H9 (cell line): ENCODE measurements around the gene IFNAR2. TPM values are rescaled to one million over a fixed set of nuclear protein-coding genes. Genes with fewer than 3 reads are reported as not detected.

Source experiments
- DNase-seq: peaks from one replicate; pipeline ENCODE4 v3.0.0-alpha.2; 2017
- H2AFZ ChIP-seq: one replicate; pipeline ENCODE4 v1.6.1; 2013; ENCODE audit warnings: mild to moderate bottlenecking, low read length, control low read depth, moderate library complexity
- H2AK5ac ChIP-seq: 2 replicates; pipeline ENCODE4 v1.6.1; 2013; ENCODE audit warnings: low read length, control low read depth, mixed read lengths; ENCODE audit not compliant: insufficient read length
- H2BK120ac ChIP-seq: one replicate; pipeline ENCODE4 v1.6.1; 2013; ENCODE audit warnings: low read depth, mild to moderate bottlenecking, low read length, control low read depth, inconsistent platforms; ENCODE audit not compliant: poor library complexity, severe bottlenecking
- H2BK12ac ChIP-seq: 2 replicates; pipeline ENCODE4 v1.6.1; 2013; ENCODE audit warnings: low read length, control low read depth, mixed read lengths, low read depth; ENCODE audit not compliant: insufficient read length
- H2BK15ac ChIP-seq: 2 replicates; pipeline ENCODE4 v1.6.1; 2013; ENCODE audit warnings: low read depth, low read length, control low read depth
- H2BK20ac ChIP-seq: one replicate; pipeline ENCODE4 v1.6.1; 2013; ENCODE audit warnings: low read depth, mild to moderate bottlenecking, low read length, control low read depth, inconsistent platforms; ENCODE audit not compliant: poor library complexity, severe bottlenecking
- H2BK5ac ChIP-seq: 2 replicates; pipeline ENCODE4 v1.6.1; 2013; ENCODE audit warnings: low read length, control low read depth, mixed read lengths; ENCODE audit not compliant: insufficient read length
- H3K14ac ChIP-seq: 2 replicates; pipeline ENCODE4 v1.6.1; 2013; ENCODE audit warnings: low read length, control low read depth; ENCODE audit not compliant: insufficient read depth
- H3K18ac ChIP-seq: 2 replicates; pipeline ENCODE4 v1.6.1; 2013; ENCODE audit warnings: low read depth, mild to moderate bottlenecking, mixed read lengths, low read length, control low read depth; ENCODE audit not compliant: insufficient read length
- H3K23ac ChIP-seq: 2 replicates; pipeline ENCODE4 v1.6.1; 2013; ENCODE audit warnings: low read length, control low read depth, mixed read lengths, low read depth; ENCODE audit not compliant: insufficient read length
- H3K23me2 ChIP-seq: 2 replicates; pipeline ENCODE4 v1.6.1; 2013; ENCODE audit warnings: low read depth, mild to moderate bottlenecking, mixed read lengths, low read length, control low read depth; ENCODE audit not compliant: insufficient read length, poor library complexity, severe bottlenecking
- H3K27ac ChIP-seq: 2 replicates; pipeline ENCODE4 v1.5.1; 2013; ENCODE audit warnings: low read length, control low read depth, mixed read lengths, low read depth; ENCODE audit not compliant: insufficient read length
- H3K27me3 ChIP-seq: 2 replicates; pipeline ENCODE4 v1.6.1; 2013; ENCODE audit warnings: low read length, control low read depth, inconsistent platforms; ENCODE audit not compliant: insufficient read depth
- H3K4ac ChIP-seq: 2 replicates; pipeline ENCODE4 v1.6.1; 2013; ENCODE audit warnings: low read depth, mild to moderate bottlenecking, control low read depth, inconsistent platforms, low read length, moderate library complexity
- H3K4me1 ChIP-seq: 2 replicates; pipeline ENCODE4 v1.6.1; 2013; ENCODE audit warnings: low read length, control low read depth, inconsistent platforms; ENCODE audit not compliant: insufficient read depth
- H3K4me2 ChIP-seq: 2 replicates; pipeline ENCODE4 v1.6.1; 2013; ENCODE audit warnings: low read length, control low read depth, mixed read lengths; ENCODE audit not compliant: insufficient read length, insufficient read depth
- H3K56ac ChIP-seq: 2 replicates; pipeline ENCODE4 v1.6.1; 2013; ENCODE audit warnings: low read depth, mild to moderate bottlenecking, mixed read lengths, low read length, control low read depth; ENCODE audit not compliant: insufficient read length
- H3K79me1 ChIP-seq: 2 replicates; pipeline ENCODE4 v1.6.1; 2013; ENCODE audit warnings: low read depth, mild to moderate bottlenecking, moderate library complexity, low read length, control low read depth, inconsistent platforms; ENCODE audit not compliant: insufficient read depth, poor library complexity, severe bottlenecking
- H3K79me2 ChIP-seq: 2 replicates; pipeline ENCODE4 v1.6.1; 2013; ENCODE audit warnings: low read length, control low read depth, inconsistent platforms; ENCODE audit not compliant: insufficient read depth
- H3K9ac ChIP-seq: 2 replicates; pipeline ENCODE4 v1.6.1; 2013; ENCODE audit warnings: low read length, control low read depth, mixed read lengths; ENCODE audit not compliant: insufficient read length; ENCODE audit errors: extremely low read depth
- H3K9me3 ChIP-seq: one replicate; pipeline ENCODE4 v1.6.1; 2013; ENCODE audit warnings: low read depth, low read length, inconsistent platforms; ENCODE audit not compliant: control insufficient read depth
- H3T11ph ChIP-seq: one replicate; pipeline ENCODE4 v1.6.1; 2013; ENCODE audit warnings: mild to moderate bottlenecking, low read length, control low read depth, inconsistent platforms
- H4K20me1 ChIP-seq: one replicate; pipeline ENCODE4 v1.6.1; 2013; ENCODE audit not compliant: control insufficient read depth, insufficient read length, insufficient read depth
- H4K5ac ChIP-seq: 2 replicates; pipeline ENCODE4 v1.6.1; 2013; ENCODE audit warnings: low read depth, mild to moderate bottlenecking, mixed read lengths, low read length, control low read depth; ENCODE audit not compliant: insufficient read length
- H4K8ac ChIP-seq: replicated peaks from 2 replicates; pipeline ENCODE4 v1.6.1; 2013; ENCODE audit warnings: low read length, control low read depth, mixed read lengths, low read depth; ENCODE audit not compliant: insufficient read length
- H4K91ac ChIP-seq: 2 replicates; pipeline ENCODE4 v1.6.1; 2013; ENCODE audit warnings: low read depth, mild to moderate bottlenecking, moderate library complexity, mixed read lengths, low read length, control low read depth; ENCODE audit not compliant: insufficient read length
- H3K27ac Mint-ChIP-seq, 3 experiments: 2 replicates in 2 of 3; 3 replicates in 1 of 3; pipeline ENCODE4 v1.8.0; 2020 to 2021; ENCODE audit warnings: mixed read lengths in 3 of 3, mild to moderate bottlenecking in 1 of 3, moderate library complexity in 1 of 3
- H3K27me3 Mint-ChIP-seq: 2 replicates; pipeline ENCODE4 v1.8.0; 2021; ENCODE audit warnings: low read depth, mild to moderate bottlenecking, moderate library complexity, mixed read lengths
- H3K36me3 Mint-ChIP-seq, 3 experiments: 2 replicates in 2 of 3; 3 replicates in 1 of 3; pipeline ENCODE4 v1.8.0; 2020 to 2021; ENCODE audit warnings: low read depth in 3 of 3, mixed read lengths in 3 of 3; ENCODE audit not compliant: insufficient read depth in 1 of 3
- H3K4me1 Mint-ChIP-seq, 2 experiments: 2 replicates each; pipeline ENCODE4 v1.8.0; 2020; ENCODE audit warnings: mixed read lengths in 2 of 2
- H3K4me3 Mint-ChIP-seq, 2 experiments: 2 replicates in 1 of 2; 3 replicates in 1 of 2; pipeline ENCODE4 v1.8.0; 2020 to 2021; ENCODE audit warnings: mild to moderate bottlenecking in 2 of 2, mixed read lengths in 2 of 2, moderate library complexity in 1 of 2
- H3K9me3 Mint-ChIP-seq, 2 experiments: 2 replicates in 1 of 2; 3 replicates in 1 of 2; pipeline ENCODE4 v1.8.0; 2020; ENCODE audit warnings: mild to moderate bottlenecking in 2 of 2, mixed read lengths in 2 of 2, moderate library complexity in 1 of 2
- WGBS: extraction: QIAGEN DNeasy Blood & Tissue Kit; methylation state at CpG from one replicate; pipeline ENCODE4 v1.1.7; 2013; ENCODE audit warnings: missing lambda C conversion rate, low lambda C conversion rate, mixed read lengths; ENCODE audit not compliant: insufficient read length; ENCODE audit errors: extremely low coverage; 5-methylcytosine and 5-hydroxymethylcytosine counted together
- total RNA-seq: library from RNA; stranded (reverse); gene quantifications from 2 replicates; pipeline ENCODE4 v1.2.1, GENCODE V29; 2021
- TF ChIP-seq, protein P1 (sequence below): fragments of 200-600 bp; sonication (generic); conservative IDR thresholded peaks from 3 replicates; pipeline ENCODE4 v1.8.0; 2021; ENCODE audit warnings: antibody characterized with exemption, mild to moderate bottlenecking

Gene IFNAR2
- total RNA-seq, 1 experiment from 2014 or later, result 14.4 TPM

DNA sequence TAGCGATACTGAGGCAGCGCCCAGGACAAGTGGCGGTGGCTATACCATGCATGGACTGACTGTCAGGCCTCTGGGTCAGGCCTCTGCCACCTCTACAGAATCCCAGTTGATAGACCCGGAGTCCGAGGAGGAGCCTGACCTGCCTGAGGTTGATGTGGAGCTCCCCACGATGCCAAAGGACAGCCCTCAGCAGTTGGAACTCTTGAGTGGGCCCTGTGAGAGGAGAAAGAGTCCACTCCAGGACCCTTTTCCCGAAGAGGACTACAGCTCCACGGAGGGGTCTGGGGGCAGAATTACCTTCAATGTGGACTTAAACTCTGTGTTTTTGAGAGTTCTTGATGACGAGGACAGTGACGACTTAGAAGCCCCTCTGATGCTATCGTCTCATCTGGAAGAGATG is 33.2 kb downstream of the IFNAR2 start:
- no CpG with 5 or more reads among the region's 11 CpGs for WGBS
- Histone ChIP-seq H2AK5ac (no peak overlapping the region), H2BK20ac (no peak overlapping the region), H3K27ac (no peak overlapping the region), H4K91ac (no peak overlapping the region), H4K8ac (no peak overlapping the region), H3K14ac (no peak overlapping the region), H3K4me1 (no peaks in the 10 kb centered on the region), H4K20me1 (no peaks in the 10 kb centered on the region), H3K56ac (no peak overlapping the region), H3K27me3 (no peaks in the 10 kb centered on the region), H2BK120ac (no peak overlapping the region), H4K5ac (no peak overlapping the region), H3K79me1 (no peaks in the 10 kb centered on the region), H3T11ph (no peak overlapping the region), H2AFZ (no peak overlapping the region), H3K9me3 (no peaks in the 10 kb centered on the region), H3K9ac (no peak overlapping the region), H3K4ac (no peak overlapping the region), H3K4me2 (no peak overlapping the region), H3K23ac (no peak overlapping the region), H2BK5ac (no peak overlapping the region), H2BK12ac (no peak overlapping the region), H3K79me2 (no peaks in the 10 kb centered on the region), H3K18ac (no peak overlapping the region), H2BK15ac (no peak overlapping the region), H3K23me2 (no peaks in the 10 kb centered on the region)
- peaks cover 0 to 2% of the 10 kb centered on the region in 2 experiments; a peak in 1 of 5 replicates for H3K9me3 Mint-ChIP-seq
- no peak overlapping the region for H3K27ac Mint-ChIP-seq
- TF ChIP-seq, protein P1, sequence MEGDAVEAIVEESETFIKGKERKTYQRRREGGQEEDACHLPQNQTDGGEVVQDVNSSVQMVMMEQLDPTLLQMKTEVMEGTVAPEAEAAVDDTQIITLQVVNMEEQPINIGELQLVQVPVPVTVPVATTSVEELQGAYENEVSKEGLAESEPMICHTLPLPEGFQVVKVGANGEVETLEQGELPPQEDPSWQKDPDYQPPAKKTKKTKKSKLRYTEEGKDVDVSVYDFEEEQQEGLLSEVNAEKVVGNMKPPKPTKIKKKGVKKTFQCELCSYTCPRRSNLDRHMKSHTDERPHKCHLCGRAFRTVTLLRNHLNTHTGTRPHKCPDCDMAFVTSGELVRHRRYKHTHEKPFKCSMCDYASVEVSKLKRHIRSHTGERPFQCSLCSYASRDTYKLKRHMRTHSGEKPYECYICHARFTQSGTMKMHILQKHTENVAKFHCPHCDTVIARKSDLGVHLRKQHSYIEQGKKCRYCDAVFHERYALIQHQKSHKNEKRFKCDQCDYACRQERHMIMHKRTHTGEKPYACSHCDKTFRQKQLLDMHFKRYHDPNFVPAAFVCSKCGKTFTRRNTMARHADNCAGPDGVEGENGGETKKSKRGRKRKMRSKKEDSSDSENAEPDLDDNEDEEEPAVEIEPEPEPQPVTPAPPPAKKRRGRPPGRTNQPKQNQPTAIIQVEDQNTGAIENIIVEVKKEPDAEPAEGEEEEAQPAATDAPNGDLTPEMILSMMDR, result no peak
- no peak for DNase-seq
- peaks cover 8 to 20% (median 12%) of the 10 kb centered on the region in 3 experiments; a peak in 6 of 7 replicates for H3K36me3 Mint-ChIP-seq
- peaks cover 13% of the 10 kb centered on the region for H3K27me3 Mint-ChIP-seq
- no peak overlapping the region for H3K4me3 Mint-ChIP-seq
- H3K4me1 Mint-ChIP-seq, result peaks cover 18 to 21% of the 10 kb centered on the region in 2 experiments
